ENCODE results near the gene RALGAPA1.

The RALGAPA1 gene

GRCh38 chr14:35754671-35755070, 54.4 kb downstream of the RALGAPA1 start:
- TF ChIP-seq REST (IDR thresholded peaks at IDR 0.05; ENCODE audit: insufficient read depth in 1 of 2, low read depth in 2 of 2, low read length in 2 of 2) = no peak

- TF ChIP-seq SIN3A (IDR thresholded peaks at IDR 0.05; ENCODE audit: borderline replicate concordance, insufficient read depth, low read length) (no peak), FOXP2 (optimal IDR thresholded peaks at IDR 0.05; ENCODE audit: borderline replicate concordance, extremely low read depth, extremely low read length, insufficient read depth) (no peak), POLR2AphosphoS5 (IDR thresholded peaks at IDR 0.05; ENCODE audit: low read depth, low read length) (no peak), TAF1 (IDR thresholded peaks at IDR 0.05; ENCODE audit: borderline replicate concordance, insufficient read depth, low read length) (no peak), REST (IDR thresholded peaks at IDR 0.05; ENCODE audit: insufficient read depth in 1 of 2, low read depth in 2 of 2, low read length in 2 of 2) (no peak)
These were observed 56.7 kb downstream of the RALGAPA1 start for GRCh38 chr14:35752380-35752779.

GRCh38 chr14:35750202-35750904, 58.7 kb downstream of the RALGAPA1 start:
- no peak for TF ChIP-seq SIN3A (IDR thresholded peaks at IDR 0.05; ENCODE audit: borderline replicate concordance, insufficient read depth, low read length)
- no peak for TF ChIP-seq POLR2AphosphoS5 (IDR thresholded peaks at IDR 0.05; ENCODE audit: low read depth, low read length)
- TF ChIP-seq FOXP2 (optimal IDR thresholded peaks at IDR 0.05; ENCODE audit: borderline replicate concordance, extremely low read depth, extremely low read length, insufficient read depth) = no peak
- no peak for TF ChIP-seq REST (IDR thresholded peaks at IDR 0.05; ENCODE audit: insufficient read depth in 1 of 2, low read depth in 2 of 2, low read length in 2 of 2)
- TF ChIP-seq TAF1 (IDR thresholded peaks at IDR 0.05; ENCODE audit: borderline replicate concordance, insufficient read depth, low read length) = no peak

- no peak for TF ChIP-seq FOXP2 (optimal IDR thresholded peaks at IDR 0.05; ENCODE audit: borderline replicate concordance, extremely low read depth, extremely low read length, insufficient read depth)
- no peak for TF ChIP-seq POLR2AphosphoS5 (IDR thresholded peaks at IDR 0.05; ENCODE audit: low read depth, low read length)
- TF ChIP-seq SIN3A (IDR thresholded peaks at IDR 0.05; ENCODE audit: borderline replicate concordance, insufficient read depth, low read length) = no peak
- no peak for TF ChIP-seq REST (IDR thresholded peaks at IDR 0.05; ENCODE audit: insufficient read depth in 1 of 2, low read depth in 2 of 2, low read length in 2 of 2)
- no peak for TF ChIP-seq TAF1 (IDR thresholded peaks at IDR 0.05; ENCODE audit: borderline replicate concordance, insufficient read depth, low read length)
These were observed 61.7 kb downstream of the RALGAPA1 start for GRCh38 chr14:35747379-35747778.

- TF ChIP-seq FOXP2 (optimal IDR thresholded peaks at IDR 0.05; ENCODE audit: borderline replicate concordance, extremely low read depth, extremely low read length, insufficient read depth) = no peak
- TF ChIP-seq SIN3A (IDR thresholded peaks at IDR 0.05; ENCODE audit: borderline replicate concordance, insufficient read depth, low read length) = no peak
- no peak for TF ChIP-seq REST (IDR thresholded peaks at IDR 0.05; ENCODE audit: insufficient read depth in 1 of 2, low read depth in 2 of 2, low read length in 2 of 2)
- TF ChIP-seq TAF1 (IDR thresholded peaks at IDR 0.05; ENCODE audit: borderline replicate concordance, insufficient read depth, low read length) = no peak
- TF ChIP-seq POLR2AphosphoS5 (IDR thresholded peaks at IDR 0.05; ENCODE audit: low read depth, low read length) = no peak
These were observed 66.7 kb downstream of the RALGAPA1 start for GRCh38 chr14:35742442-35742841.

Measured in PFSK-1 (cell line).